Endothelial cell of umbilical vein (primary cell): ENCODE results near the gene NLE1. TPM values are rescaled to one million over a fixed set of nuclear protein-coding genes. Genes with fewer than 3 reads are reported as not detected.

Experiments
- BruUV-seq: library from RNA; stranded (reverse); fragments of 400-500 nt; replicated peaks from 2 replicates; lab custom pipeline; 2021; lab: Mats Ljungman, UMichigan
- CTCF ChIA-PET: fragments of 300-600, 350-600 bp; sonication (Branson Sonifier 250); formaldehyde crosslinking; loops from one replicate; lab custom pipeline; 2021; ENCODE audit warnings: antibody characterized with exemption, inconsistent platforms; lab: Charles Lee
- POLR2A ChIA-PET: fragments of 300-600, 350-600 bp; sonication (Branson Sonifier 250); formaldehyde crosslinking; loops from one replicate; lab custom pipeline; 2021; ENCODE audit warnings: antibody characterized with exemption, inconsistent platforms; lab: Charles Lee
- DNase-seq: peaks from one replicate; pipeline ENCODE4 v3.0.0-alpha.2; 2011; ENCODE audit warnings: low read depth, low spot score
- FAIRE-seq: peaks from 2 replicates; lab custom pipeline; 2011; peaks lifted over from hg19 to GRCh38; lab: Jason Lieb, UNC
- H2AFZ ChIP-seq: 2 replicates; pipeline ENCODE4 v1.6.0; 2012; ENCODE audit warnings: low read depth, low read length, control low read depth, inconsistent platforms
- H3K27ac ChIP-seq: 2 replicates; pipeline ENCODE4 v1.5.1; 2011; ENCODE audit warnings: low read depth, mild to moderate bottlenecking, control low read depth, low read length, moderate library complexity; ENCODE audit not compliant: insufficient read depth
- H3K27me3 ChIP-seq, 2 experiments: 2 replicates each; pipeline versions ENCODE4 v1.6.0 to v1.6.1; 2011; ENCODE audit warnings: low read length in 2 of 2, mixed read lengths in 1 of 2; ENCODE audit not compliant: control insufficient read depth in 2 of 2, insufficient read depth in 2 of 2
- H3K36me3 ChIP-seq, 2 experiments: 2 replicates in 1 of 2; 3 replicates in 1 of 2; pipeline ENCODE4 v1.5.1; 2011; ENCODE audit warnings: low read length in 2 of 2, mild to moderate bottlenecking in 1 of 2, moderate library complexity in 1 of 2; ENCODE audit not compliant: control insufficient read depth in 2 of 2, insufficient read depth in 2 of 2; ENCODE audit errors: extremely low read depth in 1 of 2
- H3K4me1 ChIP-seq: 3 replicates; pipeline ENCODE4 v1.5.1; 2011; ENCODE audit warnings: mild to moderate bottlenecking, low read length; ENCODE audit not compliant: control insufficient read depth, insufficient read depth; ENCODE audit errors: extremely low read depth
- H3K4me2 ChIP-seq: 2 replicates; pipeline ENCODE4 v1.6.1; 2011; ENCODE audit warnings: low read length, control low read depth, mixed read lengths; ENCODE audit not compliant: insufficient read depth
- H3K4me3 ChIP-seq, 3 experiments: fragments of 200-600 bp in 1 of 3; sonication (generic), shearing (Covaris generic) in 1 of 3; replicated peaks in 1 of 3; 2 replicates each; pipeline ENCODE4 v1.5.1; 2011 to 2016; ENCODE audit warnings: control low read depth in 3 of 3, low read length in 3 of 3, mild to moderate bottlenecking in 2 of 3, inconsistent platforms in 1 of 3, low read depth in 1 of 3, moderate library complexity in 1 of 3; ENCODE audit not compliant: insufficient read depth in 1 of 3
- H3K79me2 ChIP-seq: 2 replicates; pipeline ENCODE4 v1.6.0; 2012; ENCODE audit warnings: low read length, inconsistent platforms; ENCODE audit not compliant: control insufficient read depth, insufficient read depth
- H3K9ac ChIP-seq: replicated peaks from 2 replicates; pipeline ENCODE3; 2011; ENCODE audit warnings: low read length, control low read depth; ENCODE audit not compliant: insufficient read depth; ENCODE audit errors: extremely low read depth
- H3K9me1 ChIP-seq: replicated peaks from 3 replicates; pipeline ENCODE4 v1.6.0; 2011; ENCODE audit warnings: mild to moderate bottlenecking, low read length; ENCODE audit not compliant: control insufficient read depth, insufficient read depth; ENCODE audit errors: extremely low read depth
- H3K9me3 ChIP-seq: replicated peaks from 2 replicates; pipeline ENCODE4 v1.5.1; 2012; ENCODE audit warnings: low read length, inconsistent platforms; ENCODE audit not compliant: control insufficient read depth, insufficient read depth
- H4K20me1 ChIP-seq: replicated peaks from 2 replicates; pipeline ENCODE3; 2011; ENCODE audit warnings: mild to moderate bottlenecking, low read length; ENCODE audit not compliant: control insufficient read depth, insufficient read depth; ENCODE audit errors: extremely low read depth
- CTCF ChIP-seq, 2 donors: IDR thresholded peaks; 1 replicate in 1 of 2; 2 replicates in 1 of 2; pipeline ENCODE4 v1.5.1; 2011; ENCODE audit warnings: low read length in 2 of 2, mild to moderate bottlenecking in 2 of 2, moderate library complexity in 2 of 2, control low read depth in 1 of 2, inconsistent platforms in 1 of 2, low read depth in 1 of 2; ENCODE audit not compliant: insufficient read depth in 1 of 2; ENCODE audit errors: extremely low read depth in 1 of 2
- EZH2 ChIP-seq: IDR thresholded peaks from 2 replicates; pipeline ENCODE4 v1.6.1; 2012; ENCODE audit warnings: borderline replicate concordance, low read depth, mild to moderate bottlenecking, moderate library complexity, low read length, inconsistent platforms; ENCODE audit not compliant: severe bottlenecking
- FOS ChIP-seq: IDR thresholded peaks from 2 replicates; pipeline ENCODE4 v1.6.1; 2011; ENCODE audit warnings: mild to moderate bottlenecking, low read length, moderate library complexity, borderline replicate concordance; ENCODE audit not compliant: insufficient read depth
- GATA2 ChIP-seq: IDR thresholded peaks from 2 replicates; pipeline ENCODE4 v1.7.0; 2011; ENCODE audit warnings: low read depth, mild to moderate bottlenecking, moderate library complexity, mixed read lengths, low read length; ENCODE audit not compliant: insufficient read length, insufficient read depth
- JUN ChIP-seq: IDR thresholded peaks from 2 replicates; pipeline ENCODE4 v1.6.1; 2011; ENCODE audit warnings: borderline replicate concordance, low read depth; ENCODE audit not compliant: insufficient read length, insufficient read depth
- MAX ChIP-seq: IDR thresholded peaks from 2 replicates; pipeline ENCODE4 v1.6.1; 2011; ENCODE audit not compliant: insufficient read depth, insufficient read length
- MYC ChIP-seq: IDR thresholded peaks from one replicate; pipeline ENCODE4 v1.6.1; 2011; ENCODE audit warnings: mild to moderate bottlenecking, low read depth, low read length
- POLR2A ChIP-seq: IDR thresholded peaks from 2 replicates; pipeline ENCODE4 v1.6.1; 2012; ENCODE audit warnings: low read depth, mild to moderate bottlenecking, control low read depth, low read length
- POLR2AphosphoS5 ChIP-seq: IDR thresholded peaks from 2 replicates; pipeline ENCODE4 v1.6.1; 2012; ENCODE audit warnings: low read depth, mild to moderate bottlenecking, control low read depth, low read length, moderate library complexity; ENCODE audit not compliant: insufficient read depth
- dilution Hi-C: fragments of 300-500 bp; cut with MboI; formaldehyde crosslinking; loops from one replicate; pipeline ENCODE4 v1.15.0; 2019; ENCODE audit warnings: low sequenced_read_pairs; ENCODE audit not compliant: extremely low pct_ligation_motif_present
- intact Hi-C: fragments of 100-400 bp; cut with micrococcal nuclease; formaldehyde crosslinking; loops from one replicate; pipeline ENCODE4 v1.10.0; 2022
- polyA plus RNA-seq, 4 experiments: library from polyadenylated mRNA; depleted of rRNA in 3 of 4; stranded (reverse) in 3 of 4; unstranded in 1 of 4; fragments of >200 nt; gene quantifications; 2 replicates each; pipeline versions ENCODE4 v1.2.1 to v1.2.3, GENCODE V29; 2011 to 2012; ENCODE audit warnings: missing spikeins in 1 of 4
- total RNA-seq: library from RNA; stranded (reverse); gene quantifications from 2 replicates; pipeline ENCODE4 v1.2.3, GENCODE V29; 2021

Gene NLE1
- total and polyA plus RNA-seq, 2 donors (not counting 3 experiments of a cell fraction or from before 2014, with no cell fraction given) = 19.1 to 22.8 TPM

- Histone ChIP-seq H3K9ac (no peak overlapping the region), H3K36me3 (no peaks in the 10 kb centered on the region), H3K9me3 (no peaks in the 10 kb centered on the region), H3K4me3 (no peak overlapping the region), H3K27me3 (peaks cover 4 to 6% of the 10 kb centered on the region in 2 experiments), H3K79me2 (no peaks in the 10 kb centered on the region), H3K27ac (no peak overlapping the region), H2AFZ (no peak overlapping the region), H3K9me1 (no peaks in the 10 kb centered on the region), H3K4me2 (no peak overlapping the region), H3K4me1 (no peaks in the 10 kb centered on the region), H4K20me1 (no peaks in the 10 kb centered on the region)
- CTCF ChIA-PET = no interaction called here
- intact Hi-C loops (no loop called here), dilution Hi-C loops (no loop called here)
- POLR2A ChIA-PET = no interaction called here
- DNase-seq = no peak
- no peak for FAIRE-seq
- BruUV-seq = no TSS peak
- TF ChIP-seq JUN (no peak), MYC (no peak), MAX (no peak), FOS (no peak), POLR2AphosphoS5 (no peak), EZH2 (no peak), POLR2A (no peak), GATA2 (no peak), CTCF (IDR thresholded peaks at IDR 0.05; ENCODE audit: extremely low read depth in 1 of 2, insufficient read depth in 1 of 2, low read depth in 1 of 2, low read length in 2 of 2) (no peak)
These were observed 13.1 kb upstream of the NLE1 start for GRCh38 chr17:35155246-35155645.
